NCI-H345 treated with DMSO at 0.1 percent for 48 hours (cell line): ENCODE results near the gene LMOD3.

Experiments
- DNase-seq: peaks from one replicate; lab custom pipeline; 2025; ENCODE audit not compliant: unreplicated experiment; lab: John Stamatoyannopoulos, UW

LMOD3 gene

DNA sequence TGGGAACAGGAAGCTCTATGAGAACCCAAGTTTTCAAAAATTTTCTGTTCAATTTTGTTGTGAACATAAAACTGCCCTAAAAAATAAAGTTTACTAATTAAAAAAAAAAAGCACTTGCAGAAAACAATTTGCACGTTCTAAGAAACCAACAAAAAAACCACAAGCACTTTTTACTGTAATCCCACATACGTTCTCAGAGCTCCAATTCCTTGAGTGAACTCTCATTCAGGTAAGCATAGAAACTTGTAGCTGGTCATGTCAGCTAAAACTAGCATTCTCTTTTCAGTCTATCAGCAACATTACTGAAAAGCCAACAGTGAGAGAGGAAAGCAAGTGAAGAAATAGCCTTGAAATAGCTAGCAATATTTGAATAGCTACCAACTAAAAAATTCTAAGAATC lies 58.8 kb downstream of the LMOD3 start:
- DNase-seq, result no peak

DNA sequence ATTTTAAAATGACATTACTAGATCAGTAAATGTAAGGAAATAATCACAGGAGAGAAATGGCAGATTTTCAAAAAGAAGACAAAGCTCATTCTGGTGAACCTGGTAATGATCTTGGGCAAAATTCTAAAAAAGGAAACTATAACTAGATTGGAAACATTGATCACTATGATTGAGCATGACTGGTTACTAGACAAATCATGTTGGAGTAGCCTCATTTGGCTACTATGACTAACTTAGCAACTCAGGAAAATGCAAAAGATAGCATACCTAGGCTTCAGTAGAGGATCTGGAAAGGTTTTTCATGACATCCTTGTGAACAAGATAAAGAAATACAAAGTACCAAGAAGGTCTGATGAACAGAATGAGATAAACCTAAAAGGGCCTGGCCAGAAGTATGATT lies 62.7 kb downstream of the LMOD3 start:
- DNase-seq, result no peak

DNA sequence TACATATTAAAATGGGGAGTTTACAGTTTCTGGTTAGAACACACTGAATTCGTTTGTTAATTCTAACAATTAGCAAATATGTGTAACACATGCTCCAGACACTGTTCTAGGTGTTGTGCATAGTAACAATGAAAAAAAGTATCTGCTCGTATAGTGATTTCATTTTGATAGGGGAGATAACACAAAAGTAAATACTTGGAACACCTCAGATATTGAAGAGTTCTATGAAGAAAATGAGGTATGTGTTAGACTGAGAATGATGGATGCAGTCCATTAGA lies 63.5 kb downstream of the LMOD3 start:
- DNase-seq, result no peak

DNA sequence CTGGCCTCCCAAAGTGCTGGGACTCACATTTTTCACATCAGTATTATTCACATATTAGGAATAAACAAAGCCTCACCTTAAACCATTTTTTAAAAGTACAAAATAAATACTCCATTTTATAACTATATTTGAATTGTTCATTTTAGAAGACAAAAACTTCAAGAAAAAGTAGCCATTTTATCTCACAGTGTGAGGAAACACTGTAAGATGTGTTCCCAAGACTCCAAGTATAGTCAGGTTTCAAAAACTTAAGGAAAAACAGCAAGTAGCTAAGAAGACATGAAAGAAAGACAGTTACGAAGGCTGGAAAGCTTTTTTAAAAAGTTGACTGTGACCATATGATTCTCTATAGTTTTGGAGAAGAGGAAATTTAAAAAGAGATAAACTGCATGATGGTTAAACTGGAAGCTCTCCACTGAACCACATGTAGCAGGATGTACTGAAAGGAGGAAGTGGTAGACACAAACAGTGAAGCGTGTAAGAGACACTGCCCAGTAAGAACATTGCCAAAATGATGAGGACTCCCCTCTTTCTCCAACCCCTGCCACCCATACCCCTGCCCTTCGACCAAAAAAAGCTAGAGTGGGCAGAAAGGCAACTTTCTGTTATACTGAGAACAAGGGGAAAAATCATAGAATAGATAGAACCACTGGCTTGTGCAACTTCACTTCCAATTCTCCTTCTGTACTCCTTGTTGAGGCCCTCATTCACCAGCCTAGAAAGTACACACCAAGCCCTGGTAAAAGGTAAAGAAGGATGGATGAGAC lies 64.0 kb downstream of the LMOD3 start:
- no peak for DNase-seq
